GM21526 (cell line): Measurements from ENCODE around the gene SMIM24.
"Not testable (repeated sequence)": the region's sequence is repeated elsewhere in the genome, so short reads cannot be mapped to it uniquely, and the experiment has no call there.

Experiments used
- ATAC-seq: cut with Tn5 transposase; IDR thresholded peaks from one replicate; pipeline ENCODE4 v1.9.1; 2021; ENCODE audit warnings: moderate library complexity; ENCODE audit not compliant: unreplicated experiment, low FRiP score

SMIM24 gene

GRCh38 chr19:3515891-3516422 is 35.6 kb upstream of the SMIM24 start:
- no peak for ATAC-seq

- ATAC-seq = no peak
Observed at GRCh38 chr19:3514930-3515329, 34.6 kb upstream of the SMIM24 start.

- ATAC-seq = no peak
Observed at GRCh38 chr19:3513229-3514140, 33.2 kb upstream of the SMIM24 start.

GRCh38 chr19:3512562-3513228 is 32.4 kb upstream of the SMIM24 start:
- ATAC-seq = no peak

GRCh38 chr19:3511506-3512251 is 31.4 kb upstream of the SMIM24 start:
- ATAC-seq = no peak

- no peak for ATAC-seq
Observed at GRCh38 chr19:3510727-3511126, 30.4 kb upstream of the SMIM24 start.

GRCh38 chr19:3509566-3509989 is 29.3 kb upstream of the SMIM24 start:
- no peak for ATAC-seq

- ATAC-seq = no peak
Observed at GRCh38 chr19:3508771-3509535, 28.6 kb upstream of the SMIM24 start.

- not testable (repeated sequence) for ATAC-seq
Observed at GRCh38 chr19:3508121-3508661, 27.9 kb upstream of the SMIM24 start.

- no peak for ATAC-seq
Observed at GRCh38 chr19:3507371-3508120, 27.2 kb upstream of the SMIM24 start.

GRCh38 chr19:3506384-3507340 is 26.3 kb upstream of the SMIM24 start:
- ATAC-seq = peak; percentile 18

- ATAC-seq = peak; percentile 80
Observed at GRCh38 chr19:3505598-3506383, 25.5 kb upstream of the SMIM24 start, which contains the start of gene FZR1. TSS of gene FZR1 (plus strand) at chr19:3506311. CDS start at chr19:3522990, 16,679 bp downstream.

- no peak for ATAC-seq
Observed at GRCh38 chr19:3504735-3505134, 24.4 kb upstream of the SMIM24 start.

- ATAC-seq = no peak
Observed at GRCh38 chr19:3503036-3503572, 22.8 kb upstream of the SMIM24 start.

GRCh38 chr19:3501780-3502179 is 21.5 kb upstream of the SMIM24 start:
- ATAC-seq = no peak

- peak; percentile 65 for ATAC-seq
Observed at GRCh38 chr19:3500429-3501101, 20.2 kb upstream of the SMIM24 start, which contains the start of gene DOHH. TSS of gene DOHH (minus strand) at chr19:3500674. CDS start at chr19:3496814, 3,860 bp downstream.
